Measurements from ENCODE around the gene MAJIN.

DNA sequence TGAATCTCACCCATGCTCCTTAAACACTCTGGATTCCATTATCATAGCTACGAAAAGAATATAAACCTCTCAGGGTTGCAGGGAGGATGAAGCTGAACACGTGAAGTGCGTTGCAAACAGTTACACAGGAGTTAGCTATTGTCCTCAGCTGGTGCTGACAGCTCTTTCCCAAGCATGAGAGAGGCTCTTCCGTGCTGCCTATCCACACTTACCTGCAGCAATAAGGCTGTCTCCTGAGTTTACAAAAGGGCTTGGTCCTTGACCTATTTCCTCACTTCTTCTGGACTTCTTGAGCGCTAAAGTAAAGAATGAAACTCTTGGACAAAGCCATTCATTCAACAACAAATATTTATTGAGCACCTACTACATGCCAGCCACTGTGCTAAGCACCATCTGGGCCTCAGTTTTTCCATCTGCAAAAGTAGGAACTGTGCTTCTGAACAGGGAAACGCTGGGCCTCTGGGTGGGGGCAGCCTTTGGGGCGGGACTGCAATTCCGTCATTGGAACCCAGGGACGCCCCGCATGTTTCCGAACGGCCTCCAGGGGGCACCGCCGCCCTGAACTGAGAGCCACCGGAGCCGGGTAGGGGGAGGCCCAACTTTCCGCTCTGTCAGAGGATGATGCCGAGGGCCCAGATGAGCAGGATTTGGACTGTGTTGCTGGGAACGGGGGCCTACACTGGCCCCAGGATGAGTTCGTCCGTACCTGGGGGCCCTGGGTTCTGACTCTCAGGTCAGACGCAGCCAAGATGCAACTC is 41.4 kb upstream of the MAJIN start:
- TF ChIP-seq, protein P1, sequence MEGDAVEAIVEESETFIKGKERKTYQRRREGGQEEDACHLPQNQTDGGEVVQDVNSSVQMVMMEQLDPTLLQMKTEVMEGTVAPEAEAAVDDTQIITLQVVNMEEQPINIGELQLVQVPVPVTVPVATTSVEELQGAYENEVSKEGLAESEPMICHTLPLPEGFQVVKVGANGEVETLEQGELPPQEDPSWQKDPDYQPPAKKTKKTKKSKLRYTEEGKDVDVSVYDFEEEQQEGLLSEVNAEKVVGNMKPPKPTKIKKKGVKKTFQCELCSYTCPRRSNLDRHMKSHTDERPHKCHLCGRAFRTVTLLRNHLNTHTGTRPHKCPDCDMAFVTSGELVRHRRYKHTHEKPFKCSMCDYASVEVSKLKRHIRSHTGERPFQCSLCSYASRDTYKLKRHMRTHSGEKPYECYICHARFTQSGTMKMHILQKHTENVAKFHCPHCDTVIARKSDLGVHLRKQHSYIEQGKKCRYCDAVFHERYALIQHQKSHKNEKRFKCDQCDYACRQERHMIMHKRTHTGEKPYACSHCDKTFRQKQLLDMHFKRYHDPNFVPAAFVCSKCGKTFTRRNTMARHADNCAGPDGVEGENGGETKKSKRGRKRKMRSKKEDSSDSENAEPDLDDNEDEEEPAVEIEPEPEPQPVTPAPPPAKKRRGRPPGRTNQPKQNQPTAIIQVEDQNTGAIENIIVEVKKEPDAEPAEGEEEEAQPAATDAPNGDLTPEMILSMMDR (IDR thresholded peaks at IDR 0.05) = peak; percentile 33 to 90 (median 82)
- no peak for TF ChIP-seq POLR2A (IDR thresholded peaks at IDR 0.05)

Measured in prostate gland (tissue), 2 donors.